AG10803 (cell line): ENCODE measurements around the gene HMX2.

Source experiments
- DNase-seq: peaks from one replicate; pipeline ENCODE4 v3.0.0; 2010; ENCODE audit warnings: low read depth
- H3K4me3 ChIP-seq: 2 replicates; pipeline ENCODE4 v1.5.1; 2011; ENCODE audit warnings: mild to moderate bottlenecking, low read length, control low read depth
- TF ChIP-seq, protein P1 (sequence below): conservative IDR thresholded peaks from 2 replicates; pipeline ENCODE4 v1.5.1; 2011; ENCODE audit warnings: mild to moderate bottlenecking, low read length, control low read depth, inconsistent platforms

The HMX2 gene

GRCh38 chr10:123139521-123140163 is 8.3 kb upstream of the HMX2 start:
- no peak overlapping the region for H3K4me3 ChIP-seq
- DNase-seq = no peak
- TF ChIP-seq, protein P1, sequence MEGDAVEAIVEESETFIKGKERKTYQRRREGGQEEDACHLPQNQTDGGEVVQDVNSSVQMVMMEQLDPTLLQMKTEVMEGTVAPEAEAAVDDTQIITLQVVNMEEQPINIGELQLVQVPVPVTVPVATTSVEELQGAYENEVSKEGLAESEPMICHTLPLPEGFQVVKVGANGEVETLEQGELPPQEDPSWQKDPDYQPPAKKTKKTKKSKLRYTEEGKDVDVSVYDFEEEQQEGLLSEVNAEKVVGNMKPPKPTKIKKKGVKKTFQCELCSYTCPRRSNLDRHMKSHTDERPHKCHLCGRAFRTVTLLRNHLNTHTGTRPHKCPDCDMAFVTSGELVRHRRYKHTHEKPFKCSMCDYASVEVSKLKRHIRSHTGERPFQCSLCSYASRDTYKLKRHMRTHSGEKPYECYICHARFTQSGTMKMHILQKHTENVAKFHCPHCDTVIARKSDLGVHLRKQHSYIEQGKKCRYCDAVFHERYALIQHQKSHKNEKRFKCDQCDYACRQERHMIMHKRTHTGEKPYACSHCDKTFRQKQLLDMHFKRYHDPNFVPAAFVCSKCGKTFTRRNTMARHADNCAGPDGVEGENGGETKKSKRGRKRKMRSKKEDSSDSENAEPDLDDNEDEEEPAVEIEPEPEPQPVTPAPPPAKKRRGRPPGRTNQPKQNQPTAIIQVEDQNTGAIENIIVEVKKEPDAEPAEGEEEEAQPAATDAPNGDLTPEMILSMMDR = no peak

DNA sequence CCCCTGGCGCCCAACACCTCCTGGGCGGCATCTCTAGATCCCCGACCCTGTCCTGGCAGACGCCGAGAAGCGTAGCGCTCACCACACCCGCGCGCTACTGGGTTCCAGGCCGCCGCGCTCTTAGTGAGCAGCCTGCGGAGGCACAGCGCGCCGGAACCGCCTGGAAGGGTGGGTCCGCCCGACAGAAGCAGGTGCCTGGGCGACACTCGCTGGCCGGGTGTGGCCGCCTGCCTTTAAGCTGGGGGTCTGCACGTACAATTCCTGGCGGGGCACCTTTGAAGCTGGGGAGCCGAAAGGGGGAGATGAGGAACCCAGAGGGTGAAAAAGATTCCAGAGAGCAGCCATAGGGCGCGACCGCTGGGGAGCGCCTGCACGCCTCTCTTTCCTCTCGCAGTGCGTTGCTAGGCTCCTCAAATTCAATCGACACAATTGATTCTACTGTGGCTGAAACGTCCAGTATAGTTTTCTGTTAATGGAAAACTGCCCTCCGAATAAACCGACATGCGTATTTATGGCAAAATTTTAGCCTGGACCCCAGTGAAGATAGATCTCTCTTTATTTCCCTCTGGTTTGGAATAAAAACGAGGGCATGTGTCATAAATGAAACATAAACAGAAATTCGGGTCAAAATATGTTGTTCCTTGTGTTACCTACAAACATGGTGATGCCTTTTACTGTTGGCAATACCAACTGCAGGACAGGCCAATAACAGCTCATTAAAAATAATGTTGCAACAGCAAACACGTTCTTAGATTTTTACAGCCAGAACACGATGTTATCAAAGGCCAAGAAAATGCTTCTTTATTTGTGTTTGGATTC is 7.6 kb upstream of the HMX2 start:
- DNase-seq = no peak
- H3K4me3 ChIP-seq = no peak overlapping the region
- TF ChIP-seq, protein P1 = no peak; the same call in 1 of the 2 replicates

DNA sequence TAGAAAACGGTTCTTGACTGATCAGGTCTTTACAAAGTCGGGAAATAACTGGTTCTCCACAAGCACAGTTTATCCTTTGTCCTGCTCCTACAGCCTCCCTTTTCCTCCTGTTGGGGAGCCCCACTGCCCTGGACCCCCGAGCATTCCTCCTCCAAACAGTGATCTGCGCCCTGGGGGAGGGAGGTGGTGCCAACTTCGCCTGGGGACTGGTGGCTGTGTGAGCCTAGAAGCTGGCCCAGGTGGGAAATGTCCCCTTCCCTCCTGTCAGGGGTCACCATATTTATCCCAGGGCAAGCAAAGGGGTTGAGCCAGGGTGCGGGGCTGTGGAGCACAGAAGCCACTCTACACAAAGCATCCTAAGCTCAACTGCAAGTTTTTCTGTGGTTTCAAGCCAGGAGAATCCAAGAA is 6.9 kb upstream of the HMX2 start:
- no peak overlapping the region for H3K4me3 ChIP-seq
- TF ChIP-seq, protein P1 = no peak
- no peak for DNase-seq

GRCh38 chr10:123141791-123142700 is 5.9 kb upstream of the HMX2 start:
- no peak overlapping the region for H3K4me3 ChIP-seq
- DNase-seq = no peak
- TF ChIP-seq, protein P1 = no peak

GRCh38 chr10:123142701-123143161 is 5.2 kb upstream of the HMX2 start:
- DNase-seq = no peak
- TF ChIP-seq, protein P1 = no peak
- no peak overlapping the region for H3K4me3 ChIP-seq

DNA sequence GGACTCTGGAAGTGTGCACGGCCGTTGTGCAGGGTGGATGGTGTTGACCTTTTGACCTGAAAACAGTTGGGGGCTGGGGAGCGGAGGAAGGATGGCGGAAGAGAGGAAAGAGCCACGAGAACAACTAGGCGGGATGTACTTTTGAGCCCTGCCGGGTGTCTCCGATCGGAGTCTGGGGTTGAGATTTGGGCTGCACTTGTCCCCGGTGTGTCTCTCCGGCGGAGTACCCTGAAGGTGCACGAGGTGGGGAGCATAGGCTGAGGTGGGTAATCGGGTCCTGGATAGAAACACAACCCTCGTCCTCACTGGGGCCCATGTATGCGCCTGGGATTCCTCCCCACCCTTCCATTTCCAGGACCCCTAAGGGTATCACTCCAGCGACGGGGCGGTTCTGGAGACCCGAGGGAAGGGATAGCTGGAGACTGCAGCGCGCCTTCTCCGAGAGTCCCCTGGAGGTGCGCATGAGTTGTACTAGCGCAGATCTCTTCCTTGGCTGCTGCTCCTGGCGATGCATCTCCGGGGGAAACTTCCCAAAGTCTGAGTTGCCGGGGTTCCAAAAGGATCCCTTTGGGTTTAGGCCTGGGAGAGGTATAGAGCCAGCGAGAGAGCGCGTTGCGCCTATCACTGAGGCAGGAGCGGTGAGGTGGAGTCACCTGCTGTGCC is 4.6 kb upstream of the HMX2 start:
- DNase-seq = no peak
- no peak overlapping the region for H3K4me3 ChIP-seq
- TF ChIP-seq, protein P1 = no peak
